Measurements from ENCODE around the gene COBLL1.

The COBLL1 gene

DNA sequence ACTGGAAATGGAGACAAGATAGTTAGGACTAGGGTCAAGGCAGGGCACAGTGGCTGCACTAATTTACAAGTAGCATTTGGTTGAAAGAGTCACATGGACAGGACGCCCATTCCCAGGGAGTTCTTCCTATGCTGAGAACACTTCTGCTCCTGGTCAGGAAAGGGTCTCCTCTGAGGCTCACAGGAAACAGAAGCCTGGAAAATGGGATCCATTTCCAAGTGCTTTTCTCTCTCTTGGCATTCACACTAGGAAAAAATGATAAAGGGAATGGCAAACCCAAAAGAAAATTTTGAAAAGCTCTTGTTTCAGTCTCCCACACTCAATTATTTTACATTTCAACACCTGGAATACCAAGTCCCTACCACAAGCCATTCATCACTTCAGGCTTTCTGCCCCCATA, 88.7 kb downstream of the COBLL1 start:
- no peak for DNase-seq (ENCODE audit: low read depth)
- TF ChIP-seq, protein P1, sequence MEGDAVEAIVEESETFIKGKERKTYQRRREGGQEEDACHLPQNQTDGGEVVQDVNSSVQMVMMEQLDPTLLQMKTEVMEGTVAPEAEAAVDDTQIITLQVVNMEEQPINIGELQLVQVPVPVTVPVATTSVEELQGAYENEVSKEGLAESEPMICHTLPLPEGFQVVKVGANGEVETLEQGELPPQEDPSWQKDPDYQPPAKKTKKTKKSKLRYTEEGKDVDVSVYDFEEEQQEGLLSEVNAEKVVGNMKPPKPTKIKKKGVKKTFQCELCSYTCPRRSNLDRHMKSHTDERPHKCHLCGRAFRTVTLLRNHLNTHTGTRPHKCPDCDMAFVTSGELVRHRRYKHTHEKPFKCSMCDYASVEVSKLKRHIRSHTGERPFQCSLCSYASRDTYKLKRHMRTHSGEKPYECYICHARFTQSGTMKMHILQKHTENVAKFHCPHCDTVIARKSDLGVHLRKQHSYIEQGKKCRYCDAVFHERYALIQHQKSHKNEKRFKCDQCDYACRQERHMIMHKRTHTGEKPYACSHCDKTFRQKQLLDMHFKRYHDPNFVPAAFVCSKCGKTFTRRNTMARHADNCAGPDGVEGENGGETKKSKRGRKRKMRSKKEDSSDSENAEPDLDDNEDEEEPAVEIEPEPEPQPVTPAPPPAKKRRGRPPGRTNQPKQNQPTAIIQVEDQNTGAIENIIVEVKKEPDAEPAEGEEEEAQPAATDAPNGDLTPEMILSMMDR (IDR thresholded peaks at IDR 0.05; ENCODE audit: low read depth, low read length, missing control alignments) = no peak
- no peak overlapping the region for H3K4me3 ChIP-seq (ENCODE audit: low read depth, low read length)

DNA sequence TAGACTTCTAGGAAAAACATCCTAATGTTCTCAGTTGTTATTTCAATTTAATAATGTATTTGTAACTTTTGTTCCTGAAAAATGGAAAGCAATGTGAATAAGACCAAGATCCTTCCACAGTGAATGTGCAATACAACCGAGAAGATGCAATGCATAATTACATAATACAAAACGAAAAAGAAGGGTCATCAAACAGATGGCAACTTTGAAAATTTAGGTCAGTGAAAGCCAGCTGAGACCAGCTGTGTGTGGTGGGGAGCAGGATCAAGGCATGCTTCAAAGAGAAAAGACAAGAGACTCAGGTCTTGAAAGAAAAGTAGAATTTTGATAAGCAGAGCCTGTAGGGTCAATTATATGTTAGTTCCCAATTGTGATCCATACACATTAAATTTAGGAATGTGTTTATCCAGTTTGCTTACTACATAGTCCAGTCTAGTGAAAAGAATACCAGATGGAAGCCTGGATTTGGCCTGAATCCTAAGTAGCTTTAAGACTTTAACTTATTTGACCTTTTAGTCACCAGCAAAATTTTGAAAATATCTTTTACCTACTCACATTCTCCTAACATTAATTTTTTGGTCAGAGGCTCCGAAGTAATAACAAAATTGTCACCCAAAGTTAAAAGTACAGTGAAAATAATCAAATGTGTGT, 93.7 kb downstream of the COBLL1 start:
- no peak overlapping the region for H3K4me3 ChIP-seq (ENCODE audit: low read depth, low read length)
- TF ChIP-seq, protein P1 (IDR thresholded peaks at IDR 0.05; ENCODE audit: low read depth, low read length, missing control alignments) = no peak
- DNase-seq (ENCODE audit: low read depth) = no peak

DNA sequence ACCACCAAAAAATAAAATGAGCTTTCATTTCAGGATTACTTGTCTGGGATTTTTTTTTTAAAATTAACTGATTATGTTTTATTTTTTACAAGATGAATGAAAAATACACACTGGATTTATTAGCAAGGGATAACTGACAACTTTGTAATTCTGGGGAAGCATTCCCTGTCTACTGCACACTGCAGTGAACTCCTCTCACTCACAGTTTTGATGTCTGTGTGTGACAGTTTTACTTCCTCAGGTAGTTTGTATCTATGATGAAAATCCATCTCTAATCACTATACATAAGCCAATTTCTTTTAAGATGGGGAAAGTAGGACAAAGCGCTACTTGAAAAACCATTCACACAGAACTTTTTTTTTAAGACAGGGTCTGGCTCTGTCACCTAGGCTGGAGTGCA, 94.5 kb downstream of the COBLL1 start:
- TF ChIP-seq, protein P1 (IDR thresholded peaks at IDR 0.05; ENCODE audit: low read depth, low read length, missing control alignments) = no peak
- H3K4me3 ChIP-seq (ENCODE audit: low read depth, low read length) = no peak overlapping the region
- DNase-seq (ENCODE audit: low read depth) = no peak

DNA sequence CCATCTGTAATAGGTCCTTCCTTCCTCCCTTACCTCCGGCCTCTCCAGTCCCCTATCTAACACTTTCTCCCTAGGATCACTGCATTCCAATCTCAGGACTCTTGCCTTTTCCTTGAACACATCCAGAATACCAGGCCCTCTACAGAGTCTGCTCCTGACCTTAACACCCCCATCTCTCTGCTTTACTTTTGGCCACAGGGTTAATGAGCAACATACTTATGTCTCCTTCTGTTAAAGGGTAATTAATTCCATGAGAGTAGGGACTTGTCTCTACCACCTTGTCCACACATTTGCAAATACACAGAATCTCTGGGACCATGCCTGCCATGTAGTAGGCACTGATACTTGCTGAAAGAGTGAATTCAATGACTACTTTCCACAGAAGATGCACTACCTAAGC, 94.9 kb downstream of the COBLL1 start:
- TF ChIP-seq, protein P1 (IDR thresholded peaks at IDR 0.05; ENCODE audit: low read depth, low read length, missing control alignments) = no peak
- no peak for DNase-seq (ENCODE audit: low read depth)

DNA sequence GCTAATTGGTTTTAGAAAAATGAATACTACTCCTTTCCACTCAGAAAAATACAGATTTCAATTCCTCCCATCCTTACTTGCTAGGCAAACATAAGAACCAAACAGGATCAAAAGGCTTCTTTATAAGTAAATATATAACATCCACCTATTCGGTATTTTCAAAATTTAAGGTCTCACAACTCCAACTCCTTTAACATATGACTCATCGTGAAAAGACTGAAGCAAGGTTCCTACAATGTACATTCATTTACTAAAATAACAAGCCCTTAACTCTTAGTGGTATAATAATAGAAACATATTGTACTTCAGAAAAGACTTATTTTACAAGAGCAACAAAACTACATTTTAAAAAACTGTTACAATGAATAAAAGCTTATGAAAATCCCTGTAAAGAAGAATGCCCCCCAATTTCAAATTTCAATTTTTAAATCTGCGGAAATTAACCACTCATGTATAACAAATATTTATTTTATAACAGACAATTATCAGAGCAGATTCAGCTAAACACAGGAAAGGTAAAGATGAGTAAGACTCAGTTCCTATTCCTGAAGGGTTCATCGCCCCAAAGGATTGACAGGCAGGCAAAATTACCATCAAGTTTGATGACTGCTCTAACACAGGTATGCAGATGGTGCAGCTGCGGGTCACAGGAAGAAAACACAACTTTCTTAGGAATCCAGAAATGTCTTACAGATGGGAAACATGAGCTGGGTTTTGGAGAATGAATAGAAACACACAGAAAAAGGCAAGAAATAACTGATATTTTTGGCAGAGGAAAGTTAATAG, 96.4 kb downstream of the COBLL1 start:
- TF ChIP-seq, protein P1 (IDR thresholded peaks at IDR 0.05; ENCODE audit: low read depth, low read length, missing control alignments) = no peak
- no peak overlapping the region for H3K4me3 ChIP-seq (ENCODE audit: low read depth, low read length)
- DNase-seq (ENCODE audit: low read depth) = no peak

More for the DNA sequence above, 94.9 kb downstream of the COBLL1 start:
- H3K4me3 ChIP-seq (ENCODE audit: low read depth, low read length) = no peak overlapping the region

DNA sequence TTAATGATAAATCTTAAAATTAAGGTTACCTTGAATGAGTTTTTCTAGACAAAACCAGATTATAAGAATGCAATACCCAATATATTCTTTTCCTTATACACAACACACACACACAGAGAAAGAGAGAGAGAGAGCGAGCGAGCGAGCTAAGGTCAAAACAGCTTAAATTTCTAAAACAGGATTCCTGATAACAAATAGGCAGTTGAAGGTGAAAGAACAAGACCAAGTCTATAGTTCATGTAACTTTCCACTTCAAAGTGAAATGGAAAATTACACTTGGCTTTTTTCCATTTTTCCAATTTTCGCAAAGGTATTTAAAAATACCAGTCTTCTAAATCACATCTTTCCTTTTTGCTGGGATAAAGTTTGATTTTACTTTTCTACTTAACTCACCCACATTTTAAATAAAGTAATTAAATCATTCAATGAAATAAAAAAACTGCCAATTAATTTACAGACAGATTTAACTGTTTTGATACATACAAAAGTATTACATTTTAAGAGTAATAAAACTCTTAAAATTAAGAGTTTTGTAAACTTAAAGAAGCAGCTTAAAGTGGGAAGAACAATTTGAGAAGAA, 98.8 kb downstream of the COBLL1 start:
- DNase-seq (ENCODE audit: low read depth) = no peak
- TF ChIP-seq, protein P1 (IDR thresholded peaks at IDR 0.05; ENCODE audit: low read depth, low read length, missing control alignments) = no peak

More for the DNA sequence above, 98.8 kb downstream of the COBLL1 start:
- H3K4me3 ChIP-seq (ENCODE audit: low read depth, low read length) = no peak overlapping the region
